CD4-positive, alpha-beta memory T cell (primary cell): ENCODE data around the gene ELOVL1. TPM values are rescaled to one million over a fixed set of nuclear protein-coding genes. Genes with fewer than 3 reads are reported as not detected.

Experiments used
- CTCF ChIA-PET: fragments of 350-600 bp; sonication (Branson Sonifier 250); formaldehyde crosslinking; loops from one replicate; lab custom pipeline; 2021; ENCODE audit warnings: inconsistent platforms; ENCODE audit not compliant: partially characterized antibody; lab: Charles Lee
- POLR2A ChIA-PET: fragments of 350-600 bp; sonication (Branson Sonifier 250); formaldehyde crosslinking; loops from one replicate; lab custom pipeline; 2021; ENCODE audit not compliant: partially characterized antibody; lab: Charles Lee
- DNase-seq, 5 donors: peaks; one replicate each; pipeline versions ENCODE4 v3.0.0 to v3.0.0-alpha.2; 2020 to 2022; ENCODE audit warnings: mixed read lengths in 1 of 5
- H3K27ac ChIP-seq: one replicate; pipeline ENCODE4 v1.7.0; 2013; ENCODE audit warnings: low read depth, low read length
- H3K27me3 ChIP-seq: 2 replicates; pipeline ENCODE4 v1.7.0; 2013; ENCODE audit warnings: mild to moderate bottlenecking, low read length, moderate library complexity; ENCODE audit not compliant: insufficient read depth
- H3K36me3 ChIP-seq: 2 replicates; pipeline ENCODE4 v1.7.0; 2013; ENCODE audit warnings: mild to moderate bottlenecking, low read length, moderate library complexity; ENCODE audit not compliant: insufficient read depth
- H3K4me1 ChIP-seq: 2 replicates; pipeline ENCODE4 v1.7.0; 2013; ENCODE audit warnings: mild to moderate bottlenecking, low read length, moderate library complexity; ENCODE audit not compliant: insufficient read depth
- H3K4me3 ChIP-seq, 2 donors: one replicate each; pipeline ENCODE4 v1.7.0; 2013; ENCODE audit warnings: low read length in 2 of 2, mild to moderate bottlenecking in 1 of 2
- H3K9me3 ChIP-seq, 2 donors: one replicate each; pipeline ENCODE4 v1.7.0; 2013; ENCODE audit warnings: low read length in 2 of 2, control low read depth in 1 of 2; ENCODE audit not compliant: control insufficient read depth in 1 of 2
- H3K27ac Mint-ChIP-seq, 7 donors: one replicate each; pipeline ENCODE4 v1.8.0; 2020 to 2021; ENCODE audit warnings: mixed read lengths in 7 of 7, mild to moderate bottlenecking in 6 of 7, inconsistent platforms in 3 of 7, moderate library complexity in 3 of 7
- H3K27me3 Mint-ChIP-seq, 2 donors: one replicate each; pipeline ENCODE4 v1.8.0; 2020 to 2021; ENCODE audit warnings: mixed read lengths in 2 of 2
- H3K36me3 Mint-ChIP-seq, 2 donors: one replicate each; pipeline ENCODE4 v1.8.0; 2020 to 2021; ENCODE audit warnings: mixed read lengths in 2 of 2, inconsistent platforms in 1 of 2, mild to moderate bottlenecking in 1 of 2
- H3K4me1 Mint-ChIP-seq, 4 donors: one replicate each; pipeline ENCODE4 v1.8.0; 2020 to 2021; ENCODE audit warnings: mixed read lengths in 4 of 4, mild to moderate bottlenecking in 1 of 4
- H3K4me3 Mint-ChIP-seq, 8 donors: one replicate each; pipeline ENCODE4 v1.8.0; 2020 to 2021; ENCODE audit warnings: mixed read lengths in 8 of 8, mild to moderate bottlenecking in 7 of 8, moderate library complexity in 6 of 8, inconsistent platforms in 3 of 8
- H3K9me3 Mint-ChIP-seq, 8 donors: one replicate each; pipeline ENCODE4 v1.8.0; 2020 to 2021; ENCODE audit warnings: mixed read lengths in 8 of 8, mild to moderate bottlenecking in 5 of 8, inconsistent platforms in 3 of 8, moderate library complexity in 1 of 8
- intact Hi-C: fragments of 100-400 bp; cut with micrococcal nuclease; formaldehyde crosslinking; loops from one replicate; pipeline ENCODE4 v1.15.1; 2023
- polyA plus RNA-seq, 2 donors: library from polyadenylated mRNA; unstranded; fragments of 300-500 nt; fragmentation: Illumina TruSeq; gene quantifications; one replicate each; pipeline ENCODE4 v1.2.3, GENCODE V29; 2021
- total RNA-seq, 2 experiments: library from RNA; stranded (reverse); gene quantifications; one replicate each; pipeline ENCODE4 v1.2.3, GENCODE V29; 2021

Gene ELOVL1
- total and polyA plus RNA-seq, 4 experiments from 2014 or later: 45.3 to 99.3 (median 66.2) TPM

GRCh38 chr1:43346636-43347035, 21.2 kb downstream of the ELOVL1 start:
- H3K27me3 Mint-ChIP-seq: peaks cover 0 to 2% of the 10 kb centered on the region in 2 donors
- no peak overlapping the region for H3K27ac ChIP-seq
- POLR2A ChIA-PET: no interaction called here
- H3K9me3 ChIP-seq: no peaks in the 10 kb centered on the region
- H3K27ac Mint-ChIP-seq: no peak overlapping the region
- H3K4me3 ChIP-seq: no peak overlapping the region
- peaks cover 2 to 11% (median 11%) of the 10 kb centered on the region in 4 donors for H3K4me1 Mint-ChIP-seq
- H3K27me3 ChIP-seq: no peaks in the 10 kb centered on the region
- no peaks in the 10 kb centered on the region for H3K36me3 Mint-ChIP-seq
- no peaks in the 10 kb centered on the region for H3K36me3 ChIP-seq
- H3K9me3 Mint-ChIP-seq: no peaks in the 10 kb centered on the region
- peaks cover 5% of the 10 kb centered on the region for H3K4me1 ChIP-seq
- intact Hi-C loops: no loop called here
- CTCF ChIA-PET: interaction anchor here (0.9 kb wide), 1 partner anchor 12 kb away, joined by 3 read pairs; no protein-coding TSS in a partner anchor
- no peak overlapping the region for H3K4me3 Mint-ChIP-seq
- DNase-seq: no peak

GRCh38 chr1:43345120-43345519, 22.7 kb downstream of the ELOVL1 start:
- peaks cover 0 to 4% of the 10 kb centered on the region in 2 donors for H3K27me3 Mint-ChIP-seq

GRCh38 chr1:43344267-43344850, 23.5 kb downstream of the ELOVL1 start:
- CTCF ChIA-PET: no interaction called here
- Mint-ChIP-seq H3K27me3 (peaks cover 0 to 4% of the 10 kb centered on the region in 2 donors), H3K27ac (peak overlapping the region in 3 of 7 donors; percentile 2 to 44 (median 4)), H3K9me3 (no peaks in the 10 kb centered on the region), H3K36me3 (no peaks in the 10 kb centered on the region), H3K4me1 (peaks cover 0 to 4% (median 3%) of the 10 kb centered on the region in 4 donors), H3K4me3 (no peak overlapping the region)
- no peak for DNase-seq
- no peaks in the 10 kb centered on the region for H3K4me1 ChIP-seq
- no peak overlapping the region for H3K4me3 ChIP-seq
- no peaks in the 10 kb centered on the region for H3K9me3 ChIP-seq
- POLR2A ChIA-PET: no interaction called here
- no peaks in the 10 kb centered on the region for H3K36me3 ChIP-seq
- H3K27ac ChIP-seq: no peak overlapping the region
- intact Hi-C loops: no loop called here
- H3K27me3 ChIP-seq: no peaks in the 10 kb centered on the region

More at GRCh38 chr1:43345120-43345519, 22.7 kb downstream of the ELOVL1 start:
- no peak overlapping the region for H3K27ac ChIP-seq
- no peaks in the 10 kb centered on the region for H3K27me3 ChIP-seq
- H3K4me3 ChIP-seq: no peak overlapping the region
- Mint-ChIP-seq H3K27ac (peak overlapping the region in 3 of 7 donors; percentile 25 to 38 (median 31)), H3K4me1 (peaks cover 2 to 11% (median 11%) of the 10 kb centered on the region in 4 donors), H3K9me3 (no peaks in the 10 kb centered on the region), H3K4me3 (no peak overlapping the region), H3K36me3 (no peaks in the 10 kb centered on the region)
- ChIA-PET CTCF (no interaction called here), POLR2A (no interaction called here)
- no peaks in the 10 kb centered on the region for H3K36me3 ChIP-seq
- no peak for DNase-seq
- intact Hi-C loops: no loop called here
- peaks cover 5% of the 10 kb centered on the region for H3K4me1 ChIP-seq
- no peaks in the 10 kb centered on the region for H3K9me3 ChIP-seq

GRCh38 chr1:43340559-43340958, 27.3 kb downstream of the ELOVL1 start:
- no peaks in the 10 kb centered on the region for H3K27me3 ChIP-seq
- ChIA-PET CTCF (interaction anchor here (1.0 kb wide), 1 partner anchor 12 kb away, joined by 3 read pairs; no protein-coding TSS in a partner anchor), POLR2A (no interaction called here)
- H3K9me3 ChIP-seq: no peaks in the 10 kb centered on the region
- intact Hi-C loops: no loop called here
- H3K4me1 ChIP-seq: no peaks in the 10 kb centered on the region
- Mint-ChIP-seq H3K36me3 (no peaks in the 10 kb centered on the region), H3K27me3 (peaks cover 0 to 4% of the 10 kb centered on the region in 2 donors), H3K9me3 (no peaks in the 10 kb centered on the region), H3K27ac (peak overlapping the region in 1 of 7 donors; percentile 38), H3K4me3 (no peak overlapping the region), H3K4me1 (no peaks in the 10 kb centered on the region)
- H3K36me3 ChIP-seq: no peaks in the 10 kb centered on the region
- H3K4me3 ChIP-seq: no peak overlapping the region
- no peak overlapping the region for H3K27ac ChIP-seq
- no peak for DNase-seq

- DNase-seq: no peak
- Mint-ChIP-seq H3K36me3 (no peaks in the 10 kb centered on the region), H3K4me3 (no peak overlapping the region), H3K27me3 (peaks cover 0 to 4% of the 10 kb centered on the region in 2 donors), H3K9me3 (no peaks in the 10 kb centered on the region), H3K27ac (no peak overlapping the region), H3K4me1 (no peaks in the 10 kb centered on the region)
- ChIA-PET CTCF (interaction anchor here (1.0 kb wide), 1 partner anchor 13 kb away, joined by 3 read pairs; no protein-coding TSS in a partner anchor), POLR2A (no interaction called here)
- no peaks in the 10 kb centered on the region for H3K36me3 ChIP-seq
- H3K9me3 ChIP-seq: no peaks in the 10 kb centered on the region
- no peaks in the 10 kb centered on the region for H3K4me1 ChIP-seq
- intact Hi-C loops: no loop called here
- H3K27ac ChIP-seq: no peak overlapping the region
- H3K4me3 ChIP-seq: no peak overlapping the region
- no peaks in the 10 kb centered on the region for H3K27me3 ChIP-seq
Measured at GRCh38 chr1:43339584-43340232, 28.1 kb downstream of the ELOVL1 start.

- POLR2A ChIA-PET: no interaction called here
Measured at GRCh38 chr1:43338001-43338400, 29.8 kb downstream of the ELOVL1 start.

GRCh38 chr1:43337588-43337987, 30.2 kb downstream of the ELOVL1 start, which contains the start of gene MPL:
MPL (plus strand) TSS chr1:43337818; CDS start chr1:43337849, 31 bp downstream.
- ChIA-PET POLR2A (no interaction called here), CTCF (no interaction called here)
- peaks cover 0 to 5% of the 10 kb centered on the region in 2 donors for H3K27me3 Mint-ChIP-seq
- Histone ChIP-seq H3K4me1 (no peaks in the 10 kb centered on the region), H3K36me3 (no peaks in the 10 kb centered on the region), H3K27me3 (no peaks in the 10 kb centered on the region), H3K9me3 (no peaks in the 10 kb centered on the region), H3K27ac (no peak within 1 kb of the TSS), H3K4me3 (no peak within 1 kb of the TSS)
- H3K4me3 Mint-ChIP-seq: no peak within 1 kb of the TSS
- no peaks in the 10 kb centered on the region for H3K36me3 Mint-ChIP-seq
- H3K9me3 Mint-ChIP-seq: no peaks in the 10 kb centered on the region
- intact Hi-C loops: no loop called here
- no peak within 1 kb of the TSS for H3K27ac Mint-ChIP-seq
- no peaks in the 10 kb centered on the region for H3K4me1 Mint-ChIP-seq
- DNase-seq: no peak

More at GRCh38 chr1:43338001-43338400, 29.8 kb downstream of the ELOVL1 start:
- intact Hi-C loops: no loop called here
- no peak overlapping the region for H3K27ac Mint-ChIP-seq
- Histone ChIP-seq H3K9me3 (no peaks in the 10 kb centered on the region), H3K36me3 (no peaks in the 10 kb centered on the region), H3K4me1 (no peaks in the 10 kb centered on the region), H3K27me3 (no peaks in the 10 kb centered on the region), H3K27ac (no peak overlapping the region), H3K4me3 (no peak overlapping the region)
- H3K36me3 Mint-ChIP-seq: no peaks in the 10 kb centered on the region
- no peak overlapping the region for H3K4me3 Mint-ChIP-seq
- peaks cover 0 to 5% of the 10 kb centered on the region in 2 donors for H3K27me3 Mint-ChIP-seq
- H3K9me3 Mint-ChIP-seq: no peaks in the 10 kb centered on the region
- DNase-seq: no peak
- no peaks in the 10 kb centered on the region for H3K4me1 Mint-ChIP-seq
- CTCF ChIA-PET: no interaction called here
